ENCODE data around the gene FABP3.

The FABP3 gene

GRCh38 chr1:31373056-31373896, at the start of gene FABP3:
FABP3 (minus strand) TSS chr1:31373076; CDS start chr1:31373014, 62 bp downstream.
- TF ChIP-seq CTCF (IDR thresholded peaks at IDR 0.05; ENCODE audit: low read depth, low read length, missing control alignments), result no peak
- H3K4me3 ChIP-seq (ENCODE audit: low read depth, low read length), result peak within 1 kb of the TSS; percentile 40
- DNase-seq (ENCODE audit: low read depth), result no peak

- H3K4me3 ChIP-seq (ENCODE audit: low read depth, low read length), result no peak overlapping the region
- no peak for DNase-seq (ENCODE audit: low read depth)
- TF ChIP-seq CTCF (IDR thresholded peaks at IDR 0.05; ENCODE audit: low read depth, low read length, missing control alignments), result peak; percentile 58
Observed at GRCh38 chr1:31421371-31422040, 48.6 kb upstream of the FABP3 start.

GRCh38 chr1:31420716-31421115, 47.8 kb upstream of the FABP3 start:
- TF ChIP-seq CTCF (IDR thresholded peaks at IDR 0.05; ENCODE audit: low read depth, low read length, missing control alignments), result no peak
- no peak overlapping the region for H3K4me3 ChIP-seq (ENCODE audit: low read depth, low read length)
- DNase-seq (ENCODE audit: low read depth), result no peak

GRCh38 chr1:31418626-31419323, 45.9 kb upstream of the FABP3 start:
- no peak for DNase-seq (ENCODE audit: low read depth)
- no peak overlapping the region for H3K4me3 ChIP-seq (ENCODE audit: low read depth, low read length)
- no peak for TF ChIP-seq CTCF (IDR thresholded peaks at IDR 0.05; ENCODE audit: low read depth, low read length, missing control alignments)

GRCh38 chr1:31417148-31417547, 44.3 kb upstream of the FABP3 start:
- H3K4me3 ChIP-seq (ENCODE audit: low read depth, low read length), result no peak overlapping the region
- no peak for TF ChIP-seq CTCF (IDR thresholded peaks at IDR 0.05; ENCODE audit: low read depth, low read length, missing control alignments)
- no peak for DNase-seq (ENCODE audit: low read depth)

- DNase-seq (ENCODE audit: low read depth), result no peak
- H3K4me3 ChIP-seq (ENCODE audit: low read depth, low read length), result no peak overlapping the region
- no peak for TF ChIP-seq CTCF (IDR thresholded peaks at IDR 0.05; ENCODE audit: low read depth, low read length, missing control alignments)
Observed at GRCh38 chr1:31416101-31416736, 43.3 kb upstream of the FABP3 start.

All from GM12864 (cell line).